HCT116 (cell line): ENCODE results near the gene BABAM2. TPM values are rescaled to one million over a fixed set of nuclear protein-coding genes. Genes with fewer than 3 reads are reported as not detected.

Source experiments
- ATAC-seq: fragments of 200-7000 bp; cut with Tn5 transposase; 2 replicates; pipeline ENCODE4 v1.9.1; 2020; ENCODE audit warnings: mild to moderate bottlenecking, moderate library complexity
- BruUV-seq: library from RNA; stranded (reverse); fragments of 400-500 nt; replicated peaks from 2 replicates; lab custom pipeline; 2021; lab: Mats Ljungman, UMichigan
- CTCF ChIA-PET: fragments of 300-600 bp; sonication (Branson Sonifier 250); formaldehyde crosslinking; loops from one replicate; lab custom pipeline; 2021; ENCODE audit warnings: antibody characterized with exemption; lab: Charles Lee
- POLR2A ChIA-PET: fragments of 300-600, 350-600 bp; sonication (Branson Sonifier 250); formaldehyde crosslinking; loops from one replicate; lab custom pipeline; 2021; ENCODE audit warnings: antibody characterized with exemption; lab: Charles Lee
- RAD21 ChIA-PET, 2 experiments: fragments of 300-600 bp; sonication (Branson Sonifier 250); formaldehyde crosslinking; loops; one replicate each; lab custom pipeline; 2023; ENCODE audit warnings: low total read pairs in 2 of 2; ENCODE audit not compliant: uncharacterized antibody in 2 of 2, unreplicated experiment in 2 of 2, low non-redundant PET in 1 of 2; lab: Charles Lee
- DNase-seq: peaks from one replicate; pipeline ENCODE4 v3.0.0-alpha.2; 2010; ENCODE audit warnings: low read depth, low spot score
- H2AFZ ChIP-seq: fragments of 200-600 bp; shearing (Covaris generic), sonication (generic); 2 replicates; pipeline ENCODE4 v1.6.1; 2017; ENCODE audit warnings: low read depth, mixed run types, mixed read lengths, antibody characterized with exemption, low read length; ENCODE audit not compliant: poor library complexity, severe bottlenecking
- H3K27ac ChIP-seq: 2 replicates; pipeline ENCODE4 v1.5.1; 2012; ENCODE audit warnings: low read depth, low read length
- H3K27me3 ChIP-seq: fragments of 200-600 bp; sonication (generic); 2 replicates; pipeline ENCODE4 v1.6.1; 2016; ENCODE audit warnings: mixed run types, low read length, mixed read lengths; ENCODE audit not compliant: insufficient read depth
- H3K36me3 ChIP-seq, 2 experiments: fragments of 200-500 bp in 1 of 2; fragments of 200-600 bp in 1 of 2; sonication (Bioruptor generic) in 1 of 2; sonication (generic) in 1 of 2; 2 replicates each; pipeline versions ENCODE4 v1.5.1 to v1.6.1; 2014 to 2016; ENCODE audit warnings: low read length in 2 of 2, inconsistent platforms in 1 of 2, mixed read lengths in 1 of 2, mixed run types in 1 of 2; ENCODE audit not compliant: insufficient read depth in 2 of 2, control insufficient read depth in 1 of 2
- H3K4me1 ChIP-seq, 2 experiments: fragments of 200-600 bp in 1 of 2; sonication (generic) in 1 of 2; 2 replicates each; pipeline versions ENCODE4 v1.5.1 to v1.6.1; 2012 to 2017; ENCODE audit warnings: low read length in 2 of 2, inconsistent platforms in 1 of 2, mild to moderate bottlenecking in 1 of 2, mixed read lengths in 1 of 2, mixed run types in 1 of 2, moderate library complexity in 1 of 2; ENCODE audit not compliant: insufficient read depth in 2 of 2, control insufficient read depth in 1 of 2
- H3K4me2 ChIP-seq: fragments of 200-600 bp; sonication (generic); 2 replicates; pipeline ENCODE4 v1.6.1; 2017; ENCODE audit warnings: mixed run types, low read length, mixed read lengths
- H3K4me3 ChIP-seq, 2 experiments: fragments of 200-600 bp in 1 of 2; sonication (generic) in 1 of 2; replicated peaks in 1 of 2; 2 replicates each; pipeline ENCODE4 v1.5.1; 2011 to 2016; ENCODE audit warnings: low read length in 2 of 2, control low read depth in 1 of 2, low read depth in 1 of 2, mild to moderate bottlenecking in 1 of 2, mixed read lengths in 1 of 2, mixed run types in 1 of 2
- H3K79me2 ChIP-seq: fragments of 200-600 bp; sonication (generic); 2 replicates; pipeline ENCODE4 v1.6.1; 2017; ENCODE audit warnings: mild to moderate bottlenecking, mixed run types, low read length, moderate library complexity, mixed read lengths; ENCODE audit not compliant: insufficient read depth
- H3K9ac ChIP-seq: fragments of 200-600 bp; sonication (generic); 2 replicates; pipeline ENCODE4 v1.6.1; 2016; ENCODE audit warnings: low read length, mixed read lengths
- H3K9me2 ChIP-seq: fragments of 200-600 bp; sonication (generic), shearing (Covaris generic); 2 replicates; pipeline ENCODE4 v1.6.1; 2017; ENCODE audit warnings: mixed run types, mild to moderate bottlenecking, moderate library complexity; ENCODE audit not compliant: insufficient read depth
- H3K9me3 ChIP-seq, 2 experiments: fragments of 200-500 bp in 1 of 2; fragments of 200-600 bp in 1 of 2; sonication (Bioruptor generic) in 1 of 2; sonication (generic) in 1 of 2; 2 replicates each; pipeline ENCODE4 v1.6.1; 2014 to 2017; ENCODE audit warnings: low read length in 2 of 2, mixed read lengths in 2 of 2, inconsistent platforms in 1 of 2, low read depth in 1 of 2, mild to moderate bottlenecking in 1 of 2, mixed run types in 1 of 2, moderate library complexity in 1 of 2; ENCODE audit not compliant: control insufficient read depth in 1 of 2, insufficient read depth in 1 of 2
- H4K20me1 ChIP-seq: fragments of 200-600 bp; sonication (generic), shearing (Covaris generic); 2 replicates; pipeline ENCODE4 v1.6.1; 2017; ENCODE audit warnings: mixed run types, mild to moderate bottlenecking, moderate library complexity; ENCODE audit not compliant: insufficient read depth
- CEBPB ChIP-seq: IDR thresholded peaks from 2 replicates; pipeline ENCODE4 v1.6.1; 2012; ENCODE audit warnings: low read depth
- CTCF ChIP-seq, 3 experiments: fragments of 200-600 bp in 1 of 3; sonication (generic) in 1 of 3; IDR thresholded peaks in 2 of 3; conservative IDR thresholded peaks in 1 of 3; 2 replicates each; pipeline ENCODE4 v1.5.1; 2012 to 2017; ENCODE audit warnings: low read depth in 2 of 3, low read length in 2 of 3, antibody characterized with exemption in 1 of 3, borderline replicate concordance in 1 of 3, control low read depth in 1 of 3, mild to moderate bottlenecking in 1 of 3, mixed read lengths in 1 of 3, mixed run types in 1 of 3, moderate library complexity in 1 of 3; ENCODE audit not compliant: insufficient read depth in 1 of 3
- ELF1 ChIP-seq: IDR thresholded peaks from 2 replicates; pipeline ENCODE4 v1.6.1; 2012; ENCODE audit warnings: low read depth, borderline replicate concordance
- EZH2 ChIP-seq: fragments of 200-600 bp; sonication (generic); IDR thresholded peaks from 2 replicates; pipeline ENCODE4 v1.6.1; 2017; ENCODE audit warnings: antibody characterized with exemption, mixed run types
- FOSL1 ChIP-seq: IDR thresholded peaks from 2 replicates; pipeline ENCODE4 v1.6.1; 2012; ENCODE audit warnings: low read depth
- JUND ChIP-seq: IDR thresholded peaks from 2 replicates; pipeline ENCODE4 v1.6.1; 2012
- POLR2A ChIP-seq: IDR thresholded peaks from 2 replicates; pipeline ENCODE4 v1.7.0; 2011; ENCODE audit warnings: borderline replicate concordance; ENCODE audit not compliant: insufficient read depth, insufficient read length; ENCODE audit errors: extremely low read depth
- POLR2AphosphoS5 ChIP-seq: IDR thresholded peaks from 2 replicates; pipeline ENCODE4 v1.6.1; 2011; ENCODE audit warnings: mild to moderate bottlenecking, low read depth, low read length, moderate library complexity
- RAD21 ChIP-seq: IDR thresholded peaks from 2 replicates; pipeline ENCODE4 v1.6.1; 2012; ENCODE audit warnings: low read depth, mild to moderate bottlenecking
- YY1 ChIP-seq: IDR thresholded peaks from 2 replicates; pipeline ENCODE4 v1.6.1; 2011; ENCODE audit warnings: low read length, low read depth, moderate library complexity, mild to moderate bottlenecking; ENCODE audit not compliant: insufficient replicate concordance; ENCODE audit errors: extremely low read depth
- ZBTB33 ChIP-seq: IDR thresholded peaks from 2 replicates; pipeline ENCODE4 v1.6.1; 2011; ENCODE audit warnings: mild to moderate bottlenecking, low read length, moderate library complexity; ENCODE audit not compliant: insufficient replicate concordance; ENCODE audit errors: extremely low read depth
- ZFX ChIP-seq: fragments of 450-650 bp; IDR thresholded peaks from 2 replicates; pipeline ENCODE4 v1.6.1; 2017
- ZNF274 ChIP-seq: fragments of 200-500 bp; sonication (Bioruptor generic); IDR thresholded peaks from 2 replicates; pipeline ENCODE4 v1.6.1; 2014; ENCODE audit warnings: mild to moderate bottlenecking, low read depth, low read length, inconsistent platforms
- intact Hi-C: fragments of 100-400 bp; cut with micrococcal nuclease; formaldehyde crosslinking; loops from 2 replicates; pipeline ENCODE4 v1.10.0; 2022
- total RNA-seq: library from RNA; stranded (reverse); gene quantifications from one replicate; pipeline ENCODE4 v1.2.1, GENCODE V29; 2021; ENCODE audit not compliant: unreplicated experiment

Gene BABAM2
- total RNA-seq, 1 experiment from 2014 or later = 23.8 TPM

- no peaks in the 10 kb centered on the region for H3K36me3 ChIP-seq
- H3K4me1 ChIP-seq = peaks cover 19 to 44% of the 10 kb centered on the region in 2 experiments
- no TSS peak for BruUV-seq
- DNase-seq (no peak), ATAC-seq (no peak)
- no peak overlapping the region for H3K27ac ChIP-seq
- RAD21 ChIA-PET = no interaction called here
- TF ChIP-seq YY1 (no peak), CTCF (IDR thresholded peaks at IDR 0.05 in 2 of 3, conservative IDR thresholded peaks at IDR 0.05 in 1 of 3; ENCODE audit: borderline replicate concordance in 1 of 3, insufficient read depth in 1 of 3, low read depth in 2 of 3, low read length in 2 of 3) (no peak)
- no peak overlapping the region for H3K9ac ChIP-seq
- no peak overlapping the region for H3K4me3 ChIP-seq
- CTCF ChIA-PET = no interaction called here
- intact Hi-C loops = no loop called here
- H3K79me2 ChIP-seq = no peaks in the 10 kb centered on the region
- no peaks in the 10 kb centered on the region for H3K27me3 ChIP-seq
- H3K9me2 ChIP-seq = no peaks in the 10 kb centered on the region
- H2AFZ ChIP-seq = no peak overlapping the region
- no peak overlapping the region for H3K4me2 ChIP-seq
- POLR2A ChIA-PET = no interaction called here
- no peaks in the 10 kb centered on the region for H4K20me1 ChIP-seq
- H3K9me3 ChIP-seq = no peaks in the 10 kb centered on the region
Measured at GRCh38 chr2:28267282-28267681, 376.8 kb downstream of the BABAM2 start.

- Histone ChIP-seq H3K4me3 (no peak overlapping the region), H3K36me3 (no peaks in the 10 kb centered on the region), H3K27ac (peak overlapping the region; percentile 56; the same call in 1 of the 2 replicates), H3K9me2 (no peaks in the 10 kb centered on the region), H3K4me1 (peaks cover 19 to 43% of the 10 kb centered on the region in 2 experiments), H3K9me3 (no peaks in the 10 kb centered on the region), H3K27me3 (no peaks in the 10 kb centered on the region), H2AFZ (peak overlapping the region; percentile 10), H3K4me2 (peak overlapping the region; percentile 66), H3K79me2 (no peaks in the 10 kb centered on the region), H3K9ac (0 out of 2 replicates have a peak overlapping the region, but pooled peaks have one; percentile 34), H4K20me1 (no peaks in the 10 kb centered on the region)
- DNase-seq = no peak
- ChIA-PET RAD21 (no interaction called here), POLR2A (interaction anchor here (0.9 kb wide), 1 partner anchor 15 kb away, joined by 3 read pairs; no protein-coding TSS in a partner anchor), CTCF (no interaction called here)
- BruUV-seq = no TSS peak
- ATAC-seq = no peak
- intact Hi-C loops = no loop called here
- no peak for TF ChIP-seq ZBTB33
- TF ChIP-seq FOSL1 = no peak
- no peak for TF ChIP-seq POLR2AphosphoS5
- no peak for TF ChIP-seq ELF1
- TF ChIP-seq ZFX = no peak
- no peak for TF ChIP-seq POLR2A
- TF ChIP-seq JUND = no peak
- TF ChIP-seq CTCF (IDR thresholded peaks at IDR 0.05 in 2 of 3, conservative IDR thresholded peaks at IDR 0.05 in 1 of 3; ENCODE audit: borderline replicate concordance in 1 of 3, insufficient read depth in 1 of 3, low read depth in 2 of 3, low read length in 2 of 3) = no peak
- no peak for TF ChIP-seq YY1
- TF ChIP-seq CEBPB = no peak
- no peak for TF ChIP-seq RAD21
- no peak for TF ChIP-seq ZNF274
- no peak for TF ChIP-seq EZH2
Measured at GRCh38 chr2:28268386-28268785, 377.9 kb downstream of the BABAM2 start.
